ENCODE data around the gene NEXN.
"Not testable (repeated sequence)": the region's sequence is repeated elsewhere in the genome, so short reads cannot be mapped to it uniquely, and the experiment has no call there.

The NEXN gene

GRCh38 chr1:77906019-77906545, 17.7 kb downstream of the NEXN start:
- no peak for DNase-seq (ENCODE audit: low read depth in 2 of 2)

- no peak for DNase-seq (ENCODE audit: low read depth in 2 of 2)
Observed at GRCh38 chr1:77906624-77907023, 18.2 kb downstream of the NEXN start.

- DNase-seq (ENCODE audit: low read depth in 2 of 2): no peak
Observed at GRCh38 chr1:77910116-77910515, 21.7 kb downstream of the NEXN start.

GRCh38 chr1:77918918-77919317, 30.5 kb downstream of the NEXN start:
- not testable (repeated sequence) for DNase-seq (ENCODE audit: low read depth in 2 of 2)

GRCh38 chr1:77925518-77925917, 37.1 kb downstream of the NEXN start:
- no peak for DNase-seq (ENCODE audit: low read depth in 2 of 2)

GRCh38 chr1:77925956-77926355, 37.5 kb downstream of the NEXN start:
- no peak for DNase-seq (ENCODE audit: low read depth in 2 of 2)

GRCh38 chr1:77926561-77927357, 38.3 kb downstream of the NEXN start:
- no peak for DNase-seq (ENCODE audit: low read depth in 2 of 2)

GRCh38 chr1:77927414-77927813, 39.0 kb downstream of the NEXN start:
- no peak for DNase-seq (ENCODE audit: low read depth in 2 of 2)

GRCh38 chr1:77929806-77930205, 41.4 kb downstream of the NEXN start:
- DNase-seq (ENCODE audit: low read depth in 2 of 2): no peak

- DNase-seq (ENCODE audit: low read depth in 2 of 2): no peak
Observed at GRCh38 chr1:77938651-77939050, 50.2 kb downstream of the NEXN start.

GRCh38 chr1:77940921-77941570, 52.6 kb downstream of the NEXN start:
- no peak for DNase-seq (ENCODE audit: low read depth in 2 of 2)

- no peak for DNase-seq (ENCODE audit: low read depth in 2 of 2)
Observed at GRCh38 chr1:77942400-77943140, 54.1 kb downstream of the NEXN start.

- DNase-seq (ENCODE audit: low read depth in 2 of 2): no peak
Observed at GRCh38 chr1:77945345-77945744, 56.9 kb downstream of the NEXN start.

GRCh38 chr1:77948841-77949424, 60.5 kb downstream of the NEXN start:
- no peak for DNase-seq (ENCODE audit: low read depth in 2 of 2)

- DNase-seq (ENCODE audit: low read depth in 2 of 2): no peak
Observed at GRCh38 chr1:77950873-77951272, 62.4 kb downstream of the NEXN start.

GRCh38 chr1:77951328-77951727, 62.9 kb downstream of the NEXN start:
- DNase-seq (ENCODE audit: low read depth in 2 of 2): no peak

- DNase-seq (ENCODE audit: low read depth in 2 of 2): no peak
Observed at GRCh38 chr1:77953907-77954306, 65.5 kb downstream of the NEXN start.

GRCh38 chr1:77954521-77954920, 66.1 kb downstream of the NEXN start:
- DNase-seq (ENCODE audit: low read depth in 2 of 2): no peak

- DNase-seq (ENCODE audit: low read depth in 2 of 2): no peak
Observed at GRCh38 chr1:77955709-77956108, 67.3 kb downstream of the NEXN start.

GRCh38 chr1:77956464-77956863, 68.0 kb downstream of the NEXN start:
- no peak for DNase-seq (ENCODE audit: low read depth in 2 of 2)

GRCh38 chr1:77958391-77958790, 70.0 kb downstream of the NEXN start:
- DNase-seq (ENCODE audit: low read depth in 2 of 2): no peak

GRCh38 chr1:77958850-77959249, 70.4 kb downstream of the NEXN start:
- DNase-seq (ENCODE audit: low read depth in 2 of 2): no peak
